Esophagus squamous epithelium (tissue), 4 donors: Measurements from ENCODE around the gene ODF4.

Source experiments
- POLR2A ChIP-seq, 4 donors: fragments of 450-650 bp; IDR thresholded peaks; one replicate each; pipeline ENCODE4 v1.6.1; 2017; ENCODE audit warnings: antibody characterized with exemption in 4 of 4, mild to moderate bottlenecking in 4 of 4, moderate library complexity in 3 of 4
- TF ChIP-seq, protein P1 (sequence below), 6 experiments: fragments of 450-650 bp in 4 of 6; fragments of 200-600 bp in 2 of 6; sonication (generic) in 2 of 6; IDR thresholded peaks; one replicate each; pipeline ENCODE4 v1.5.1; 2016 to 2019; ENCODE audit warnings: antibody characterized with exemption in 6 of 6, mild to moderate bottlenecking in 4 of 6, moderate library complexity in 4 of 6

DNA sequence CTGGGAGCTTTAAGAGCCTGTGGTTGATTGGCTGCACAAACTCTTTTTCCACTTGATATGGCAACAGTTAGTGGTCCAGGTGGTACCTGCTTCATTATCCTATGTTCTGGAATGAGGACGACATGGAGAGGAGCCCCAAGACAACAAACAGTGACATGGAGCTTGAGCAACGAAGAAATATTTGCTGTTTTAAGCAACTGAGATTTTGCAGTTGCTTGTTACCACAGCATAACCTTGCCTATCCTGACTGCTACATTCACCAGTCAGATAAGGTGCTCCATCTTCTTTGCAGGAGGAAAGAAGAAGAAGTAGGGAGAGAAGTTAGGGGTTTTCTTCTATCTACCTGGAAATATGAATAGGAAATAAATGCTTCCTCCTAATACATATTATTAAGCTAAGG lies 7.5 kb upstream of the ODF4 start:
- TF ChIP-seq POLR2A (IDR thresholded peaks at IDR 0.05): no peak
- TF ChIP-seq, protein P1, sequence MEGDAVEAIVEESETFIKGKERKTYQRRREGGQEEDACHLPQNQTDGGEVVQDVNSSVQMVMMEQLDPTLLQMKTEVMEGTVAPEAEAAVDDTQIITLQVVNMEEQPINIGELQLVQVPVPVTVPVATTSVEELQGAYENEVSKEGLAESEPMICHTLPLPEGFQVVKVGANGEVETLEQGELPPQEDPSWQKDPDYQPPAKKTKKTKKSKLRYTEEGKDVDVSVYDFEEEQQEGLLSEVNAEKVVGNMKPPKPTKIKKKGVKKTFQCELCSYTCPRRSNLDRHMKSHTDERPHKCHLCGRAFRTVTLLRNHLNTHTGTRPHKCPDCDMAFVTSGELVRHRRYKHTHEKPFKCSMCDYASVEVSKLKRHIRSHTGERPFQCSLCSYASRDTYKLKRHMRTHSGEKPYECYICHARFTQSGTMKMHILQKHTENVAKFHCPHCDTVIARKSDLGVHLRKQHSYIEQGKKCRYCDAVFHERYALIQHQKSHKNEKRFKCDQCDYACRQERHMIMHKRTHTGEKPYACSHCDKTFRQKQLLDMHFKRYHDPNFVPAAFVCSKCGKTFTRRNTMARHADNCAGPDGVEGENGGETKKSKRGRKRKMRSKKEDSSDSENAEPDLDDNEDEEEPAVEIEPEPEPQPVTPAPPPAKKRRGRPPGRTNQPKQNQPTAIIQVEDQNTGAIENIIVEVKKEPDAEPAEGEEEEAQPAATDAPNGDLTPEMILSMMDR (IDR thresholded peaks at IDR 0.05): no peak
